Esophagus squamous epithelium (tissue), 5 donors: ENCODE results near the gene PRKCQ. TPM values are rescaled to one million over a fixed set of nuclear protein-coding genes. Genes with fewer than 3 reads are reported as not detected.
A peak's percentile ranks its signal among the peaks of the same experiment; 100 is the strongest.
"Not testable (repeated sequence)": the region's sequence is repeated elsewhere in the genome, so short reads cannot be mapped to it uniquely, and the experiment has no call there.

Experiments used
- DNase-seq: peaks from one replicate; lab custom pipeline; 2025; lab: John Stamatoyannopoulos, UW
- H3K27ac ChIP-seq, 4 donors: fragments of 200-600 bp; sonication (generic); one replicate each; pipeline ENCODE4 v1.5.1; 2016 to 2019; ENCODE audit warnings: mild to moderate bottlenecking in 1 of 4
- H3K27me3 ChIP-seq, 4 donors: fragments of 200-600 bp; sonication (generic); 1 replicate in 3 of 4; 2 replicates in 1 of 4; pipeline versions ENCODE4 v1.5.1 to v1.6.0; 2017 to 2021; ENCODE audit warnings: antibody characterized with exemption in 1 of 4
- H3K36me3 ChIP-seq, 3 donors: fragments of 200-600 bp; sonication (generic); one replicate each; pipeline ENCODE4 v1.5.1; 2016 to 2019
- H3K4me1 ChIP-seq, 3 donors: fragments of 200-600 bp; sonication (generic); one replicate each; pipeline ENCODE4 v1.5.1; 2017 to 2019
- H3K4me3 ChIP-seq, 4 donors: fragments of 200-600 bp; sonication (generic); 1 replicate in 3 of 4; 2 replicates in 1 of 4; pipeline ENCODE4 v1.5.1; 2016 to 2019; ENCODE audit warnings: mild to moderate bottlenecking in 2 of 4, moderate library complexity in 1 of 4
- H3K9me3 ChIP-seq, 3 donors: fragments of 200-600 bp; sonication (generic); one replicate each; pipeline ENCODE4 v1.5.1; 2016 to 2019
- POLR2A ChIP-seq, 4 donors: fragments of 450-650 bp; IDR thresholded peaks; one replicate each; pipeline ENCODE4 v1.6.1; 2017; ENCODE audit warnings: antibody characterized with exemption in 4 of 4, mild to moderate bottlenecking in 4 of 4, moderate library complexity in 3 of 4
- WGBS, 2 donors: methylation state at CpG; one replicate each; pipeline ENCODE4 v1.1.5; 2018; 5-methylcytosine and 5-hydroxymethylcytosine counted together
- intact Hi-C: fragments of 100-400 bp; cut with DNase I; formaldehyde crosslinking; loops from one replicate; pipeline ENCODE4 v1.15.0; 2022
- total RNA-seq, 4 donors: library from RNA; depleted of rRNA; stranded (reverse); fragments of >200 nt; gene quantifications; one replicate each; pipeline ENCODE4 v1.1.0, GENCODE V29; 2016
- TF ChIP-seq, protein P1 (sequence below), 6 experiments: fragments of 450-650 bp in 4 of 6; fragments of 200-600 bp in 2 of 6; sonication (generic) in 2 of 6; IDR thresholded peaks; one replicate each; pipeline ENCODE4 v1.5.1; 2016 to 2019; ENCODE audit warnings: antibody characterized with exemption in 6 of 6, mild to moderate bottlenecking in 4 of 6, moderate library complexity in 4 of 6
- donor health status: DM: yes; HTN: yes; CAD: no.

Gene PRKCQ
- total RNA-seq, 4 donors from 2014 or later: 0.76 to 2.7 (median 1.4) TPM

DNA sequence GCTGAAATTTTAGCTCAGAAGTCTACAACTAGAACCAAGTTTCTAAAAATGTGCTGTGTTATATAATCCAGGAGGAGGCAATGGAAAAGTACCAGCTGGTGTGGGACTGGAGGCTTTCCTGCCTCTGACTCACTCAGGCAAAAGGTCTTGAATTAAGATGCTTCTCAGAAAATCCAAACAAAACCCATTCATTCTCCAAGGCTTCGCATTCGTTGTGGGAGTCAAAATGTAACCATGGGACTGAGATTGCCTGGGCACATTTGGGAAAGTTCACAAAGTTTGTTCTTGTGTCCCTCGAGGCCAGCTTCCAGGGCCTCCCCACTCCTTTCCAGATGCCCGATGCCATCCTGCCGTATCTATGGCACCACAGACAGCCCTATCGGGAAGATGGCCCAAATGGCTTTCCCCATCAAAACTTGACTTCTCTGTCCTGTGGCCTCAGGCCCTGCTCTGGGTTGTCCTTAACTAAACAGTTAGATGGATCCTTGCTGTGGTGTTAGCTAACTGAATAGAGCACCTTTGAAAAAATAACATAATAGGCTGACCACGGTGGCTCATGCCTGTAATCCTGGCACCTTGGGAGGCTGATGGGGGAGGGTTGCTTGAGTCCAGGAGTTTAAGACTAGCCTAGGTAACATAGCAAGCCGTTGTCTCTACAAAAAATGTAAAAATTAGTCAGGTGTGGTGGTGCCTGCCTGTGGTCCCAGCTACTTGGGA is 196.8 kb downstream of the PRKCQ start:
- intact Hi-C loops: no loop called here
- Histone ChIP-seq H3K36me3 (no peaks in the 10 kb centered on the region), H3K27ac (peak overlapping the region in 3 of 4 donors; percentile 25 to 42 (median 29)), H3K4me1 (peaks cover 0 to 23% (median 22%) of the 10 kb centered on the region in 3 donors), H3K4me3 (no peak overlapping the region), H3K27me3 (no peaks in the 10 kb centered on the region), H3K9me3 (peaks cover 0 to 21% (median 15%) of the 10 kb centered on the region in 3 donors)
- DNase-seq: no peak
- no peak for TF ChIP-seq POLR2A (IDR thresholded peaks at IDR 0.05)
- TF ChIP-seq, protein P1, sequence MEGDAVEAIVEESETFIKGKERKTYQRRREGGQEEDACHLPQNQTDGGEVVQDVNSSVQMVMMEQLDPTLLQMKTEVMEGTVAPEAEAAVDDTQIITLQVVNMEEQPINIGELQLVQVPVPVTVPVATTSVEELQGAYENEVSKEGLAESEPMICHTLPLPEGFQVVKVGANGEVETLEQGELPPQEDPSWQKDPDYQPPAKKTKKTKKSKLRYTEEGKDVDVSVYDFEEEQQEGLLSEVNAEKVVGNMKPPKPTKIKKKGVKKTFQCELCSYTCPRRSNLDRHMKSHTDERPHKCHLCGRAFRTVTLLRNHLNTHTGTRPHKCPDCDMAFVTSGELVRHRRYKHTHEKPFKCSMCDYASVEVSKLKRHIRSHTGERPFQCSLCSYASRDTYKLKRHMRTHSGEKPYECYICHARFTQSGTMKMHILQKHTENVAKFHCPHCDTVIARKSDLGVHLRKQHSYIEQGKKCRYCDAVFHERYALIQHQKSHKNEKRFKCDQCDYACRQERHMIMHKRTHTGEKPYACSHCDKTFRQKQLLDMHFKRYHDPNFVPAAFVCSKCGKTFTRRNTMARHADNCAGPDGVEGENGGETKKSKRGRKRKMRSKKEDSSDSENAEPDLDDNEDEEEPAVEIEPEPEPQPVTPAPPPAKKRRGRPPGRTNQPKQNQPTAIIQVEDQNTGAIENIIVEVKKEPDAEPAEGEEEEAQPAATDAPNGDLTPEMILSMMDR (IDR thresholded peaks at IDR 0.05): no peak
- WGBS, 2 donors: 34 to 57% methylated on average over 8 of the region's 8 CpGs

DNA sequence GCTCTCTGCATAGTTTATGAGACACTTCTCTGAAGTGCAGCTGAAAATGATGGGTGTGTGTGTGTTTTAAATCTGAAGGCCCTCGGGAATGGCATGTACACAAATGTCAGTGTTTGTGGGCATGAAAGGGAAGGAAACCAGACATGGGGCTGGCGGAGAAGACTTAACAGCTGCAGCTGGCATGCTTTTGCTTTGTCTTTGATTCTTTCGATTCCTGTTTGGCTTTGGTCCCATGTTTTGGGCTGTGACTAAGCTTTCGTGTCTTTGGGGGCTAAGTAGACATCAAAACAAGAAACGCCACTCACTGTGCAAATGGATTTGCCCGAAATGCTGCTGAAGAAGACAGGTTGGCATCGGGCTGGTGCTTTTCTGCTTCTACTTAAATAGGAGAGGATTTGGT is 198.0 kb downstream of the PRKCQ start:
- Histone ChIP-seq H3K4me3 (peak overlapping the region in 1 of 4 donors; percentile 5), H3K9me3 (peaks cover 0 to 21% (median 15%) of the 10 kb centered on the region in 3 donors), H3K4me1 (peaks cover 0 to 23% (median 22%) of the 10 kb centered on the region in 3 donors), H3K27me3 (no peaks in the 10 kb centered on the region), H3K36me3 (no peaks in the 10 kb centered on the region), H3K27ac (peak overlapping the region in 2 of 4 donors; percentile 7 to 42)
- no peak for TF ChIP-seq POLR2A (IDR thresholded peaks at IDR 0.05)
- TF ChIP-seq, protein P1 (IDR thresholded peaks at IDR 0.05): no peak
- DNase-seq: no peak
- WGBS, 2 donors: 8 to 16% methylated on average over 7 of the region's 7 CpGs
- intact Hi-C loops: no loop called here

DNA sequence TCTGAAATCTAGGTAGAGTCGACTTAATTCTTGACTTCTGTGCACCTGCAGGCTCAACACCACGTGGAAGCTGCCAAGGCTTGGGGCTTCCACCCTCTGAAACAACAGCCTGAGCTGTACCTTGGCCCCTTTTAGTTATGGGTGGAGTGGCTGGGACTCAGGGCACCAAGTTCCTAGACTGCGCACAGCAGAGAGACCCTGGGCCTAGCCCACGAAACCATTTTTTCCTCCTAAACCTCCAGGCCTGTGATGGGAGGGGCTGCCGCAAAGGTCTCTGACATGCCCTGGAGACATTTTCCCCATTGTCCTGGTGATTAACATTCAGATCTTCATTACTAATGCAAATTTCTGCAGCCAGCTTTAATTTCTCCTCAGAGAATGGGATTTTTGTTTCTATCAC is 199.6 kb downstream of the PRKCQ start:
- H3K4me1 ChIP-seq: peaks cover 0 to 23% (median 22%) of the 10 kb centered on the region in 3 donors
- H3K36me3 ChIP-seq, H3K4me3 ChIP-seq, H3K27me3 ChIP-seq, intact Hi-C loops, DNase-seq, H3K27ac ChIP-seq: not testable (repeated sequence)
- peaks cover 0 to 21% (median 15%) of the 10 kb centered on the region in 3 donors for H3K9me3 ChIP-seq
- 88 to 100% methylated on average over 2 to 4 of the region's 5 CpGs for WGBS, 2 donors

DNA sequence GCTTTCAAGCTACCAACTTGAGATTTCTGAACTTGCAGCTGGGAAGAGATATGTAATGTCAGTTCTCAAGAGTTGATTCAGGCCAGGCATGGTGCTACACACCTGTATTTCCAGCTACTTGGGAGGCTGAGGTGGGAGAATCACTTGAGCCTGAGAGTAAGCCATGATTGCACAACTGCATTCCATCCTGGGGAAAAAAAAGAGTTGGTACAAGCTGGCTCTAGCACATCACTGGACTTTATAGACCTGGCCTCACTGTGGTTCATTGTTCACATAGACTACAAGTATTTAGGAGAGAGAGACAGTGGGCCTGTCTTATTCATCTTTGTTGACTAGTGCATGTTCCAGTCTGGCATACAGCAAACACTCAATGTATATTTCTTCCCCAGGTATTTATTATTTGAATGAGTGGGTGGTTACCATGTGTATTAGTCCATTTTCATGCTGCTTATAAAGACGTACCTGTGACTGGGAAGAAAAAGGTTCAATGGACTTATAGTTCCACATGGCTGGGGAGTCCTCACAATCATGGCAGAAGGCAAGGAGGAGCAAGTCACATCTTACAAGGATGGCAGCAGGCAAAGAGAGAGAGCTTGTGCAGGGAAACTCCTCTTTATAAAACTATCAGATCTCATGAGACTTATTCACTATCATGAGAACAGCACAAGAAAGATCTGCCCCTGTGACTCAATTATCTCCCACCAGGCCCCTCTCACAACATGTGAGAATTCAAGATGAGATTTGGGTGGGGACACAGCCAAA is 200.9 kb downstream of the PRKCQ start:
- DNase-seq: no peak
- H3K4me1 ChIP-seq: peaks cover 0 to 23% (median 22%) of the 10 kb centered on the region in 3 donors
- H3K27ac ChIP-seq: no peak overlapping the region
- peaks cover 0 to 21% (median 15%) of the 10 kb centered on the region in 3 donors for H3K9me3 ChIP-seq
- no peaks in the 10 kb centered on the region for H3K27me3 ChIP-seq
- no peak overlapping the region for H3K4me3 ChIP-seq
- no peak for TF ChIP-seq POLR2A (IDR thresholded peaks at IDR 0.05)
- TF ChIP-seq, protein P1 (IDR thresholded peaks at IDR 0.05): no peak
- H3K36me3 ChIP-seq: no peaks in the 10 kb centered on the region
- intact Hi-C loops: no loop called here
- 75% methylated on average over 1 of the region's 1 CpG for WGBS, 2 donors
